Astrocyte (in vitro differentiated cells and primary cell): ENCODE measurements around the gene PDZD7. TPM values are rescaled to one million over a fixed set of nuclear protein-coding genes. Genes with fewer than 3 reads are reported as not detected.

Source experiments
- DNase-seq: peaks from one replicate; pipeline ENCODE4 v3.0.0-alpha.2; 2010; ENCODE audit warnings: low read depth
- FAIRE-seq: peaks from 2 replicates; lab custom pipeline; 2011; peaks lifted over from hg19 to GRCh38; lab: Jason Lieb, UNC
- H2AFZ ChIP-seq: 2 replicates; pipeline ENCODE4 v1.6.0; 2012; ENCODE audit warnings: low read depth, low read length, inconsistent platforms
- H3K27ac ChIP-seq: 2 replicates; pipeline ENCODE4 v1.5.1; 2011; ENCODE audit warnings: low read depth, low read length, inconsistent platforms
- H3K27me3 ChIP-seq: 2 replicates; pipeline ENCODE4 v1.6.0; 2011; ENCODE audit warnings: low read length, inconsistent platforms; ENCODE audit not compliant: insufficient read depth
- H3K36me3 ChIP-seq: 2 replicates; pipeline ENCODE4 v1.5.1; 2011; ENCODE audit warnings: low read length, inconsistent platforms; ENCODE audit not compliant: insufficient read depth
- H3K4me1 ChIP-seq: 2 replicates; pipeline ENCODE4 v1.5.1; 2011; ENCODE audit warnings: low read length, inconsistent platforms; ENCODE audit not compliant: insufficient read depth
- H3K4me2 ChIP-seq: 2 replicates; pipeline ENCODE4 v1.6.0; 2012; ENCODE audit warnings: low read length, inconsistent platforms
- H3K4me3 ChIP-seq: 2 replicates; pipeline ENCODE4 v1.5.1; 2011; ENCODE audit warnings: low read depth, mild to moderate bottlenecking, low read length, inconsistent platforms; ENCODE audit not compliant: insufficient read depth
- H3K79me2 ChIP-seq: 2 replicates; pipeline ENCODE4 v1.6.0; 2012; ENCODE audit warnings: mild to moderate bottlenecking, low read length, inconsistent platforms; ENCODE audit not compliant: insufficient read depth
- H3K9ac ChIP-seq: 2 replicates; pipeline ENCODE4 v1.6.0; 2012; ENCODE audit warnings: mild to moderate bottlenecking, low read length, inconsistent platforms
- H3K9me3 ChIP-seq: 2 replicates; pipeline ENCODE4 v1.5.1; 2012; ENCODE audit warnings: low read depth, mild to moderate bottlenecking, low read length, inconsistent platforms; ENCODE audit not compliant: insufficient read depth
- H4K20me1 ChIP-seq: 2 replicates; pipeline ENCODE4 v1.6.0; 2012; ENCODE audit warnings: low read length, inconsistent platforms; ENCODE audit not compliant: insufficient read depth
- H3K27ac Mint-ChIP-seq: one replicate; pipeline ENCODE4 v1.8.0; 2021; ENCODE audit warnings: mild to moderate bottlenecking, mixed read lengths; ENCODE audit not compliant: unreplicated experiment
- H3K27me3 Mint-ChIP-seq: one replicate; pipeline ENCODE4 v1.8.0; 2021; ENCODE audit warnings: low read depth, mixed read lengths; ENCODE audit not compliant: unreplicated experiment
- H3K36me3 Mint-ChIP-seq: one replicate; pipeline ENCODE4 v1.8.0; 2021; ENCODE audit warnings: low read depth, mixed read lengths; ENCODE audit not compliant: unreplicated experiment
- H3K4me1 Mint-ChIP-seq: one replicate; pipeline ENCODE4 v1.8.0; 2021; ENCODE audit warnings: low read depth, mixed read lengths; ENCODE audit not compliant: unreplicated experiment
- H3K4me3 Mint-ChIP-seq: one replicate; pipeline ENCODE4 v1.8.0; 2021; ENCODE audit warnings: mild to moderate bottlenecking, moderate library complexity, mixed read lengths; ENCODE audit not compliant: unreplicated experiment
- H3K9me3 Mint-ChIP-seq: one replicate; pipeline ENCODE4 v1.8.0; 2021; ENCODE audit warnings: mild to moderate bottlenecking, mixed read lengths; ENCODE audit not compliant: unreplicated experiment
- EZH2 ChIP-seq: IDR thresholded peaks from 2 replicates; pipeline ENCODE4 v1.6.1; 2012; ENCODE audit warnings: mild to moderate bottlenecking, low read length, inconsistent platforms; ENCODE audit not compliant: insufficient read depth
- total RNA-seq: library from RNA; stranded (reverse); gene quantifications from 2 replicates; pipeline ENCODE4 v1.2.1, GENCODE V29; 2021
- TF ChIP-seq, protein P1 (sequence below): IDR thresholded peaks from 2 replicates; pipeline ENCODE4 v1.5.1; 2011; ENCODE audit warnings: low read depth, mild to moderate bottlenecking, inconsistent platforms, low read length, moderate library complexity; ENCODE audit not compliant: insufficient read depth

PDZD7 gene
- total RNA-seq, 1 donor from 2014 or later: 4.5 TPM

DNA sequence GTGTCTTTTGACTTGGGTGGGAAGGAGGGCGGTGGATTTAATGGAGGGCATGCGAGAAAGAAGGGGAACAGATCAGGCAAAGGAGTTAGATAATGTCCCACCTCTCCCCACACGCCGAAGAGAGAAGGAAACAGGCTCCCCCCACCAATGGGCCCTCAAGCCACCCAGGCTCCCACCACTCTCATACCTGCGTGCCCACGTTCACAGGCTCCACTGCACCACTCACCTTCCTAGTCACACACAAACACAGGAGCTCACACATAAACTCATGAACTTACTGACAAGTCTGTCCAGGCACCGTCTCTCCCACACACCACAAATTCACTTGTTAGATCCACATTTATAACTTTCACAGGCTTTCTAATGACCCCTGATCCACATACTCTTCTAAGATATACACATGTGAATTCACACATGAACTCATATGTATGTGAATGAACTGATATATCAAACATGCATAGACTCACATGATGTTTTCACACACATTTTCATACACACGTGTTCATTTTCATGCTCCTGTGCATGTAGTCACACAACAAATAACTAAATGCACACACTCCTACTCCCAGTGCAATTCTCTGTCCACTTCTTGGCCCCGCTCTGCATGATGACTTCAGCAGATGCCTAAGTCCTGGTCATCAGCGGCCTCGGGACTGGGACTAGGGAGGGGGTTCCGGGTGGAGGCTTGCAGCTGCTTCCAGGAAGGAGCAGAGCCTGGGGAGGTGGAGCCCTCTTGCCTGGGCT, 29.8 kb downstream of the PDZD7 start:
- H3K27me3 Mint-ChIP-seq: no peaks in the 10 kb centered on the region
- Histone ChIP-seq H3K4me2 (peak overlapping the region; percentile 93), H3K27me3 (no peaks in the 10 kb centered on the region), H3K4me1 (peaks cover 36% of the 10 kb centered on the region), H3K27ac (peak overlapping the region; percentile 92), H3K4me3 (peak overlapping the region; percentile 89), H2AFZ (no peak overlapping the region), H3K36me3 (peaks cover 9% of the 10 kb centered on the region), H3K79me2 (peaks cover 54% of the 10 kb centered on the region), H4K20me1 (peaks cover 51% of the 10 kb centered on the region), H3K9me3 (no peaks in the 10 kb centered on the region), H3K9ac (peak overlapping the region; percentile 94)
- FAIRE-seq: peak; percentile 23
- peak; percentile 89 for DNase-seq
- H3K27ac Mint-ChIP-seq: peak overlapping the region; percentile 87
- TF ChIP-seq EZH2: no peak
- TF ChIP-seq, protein P1, sequence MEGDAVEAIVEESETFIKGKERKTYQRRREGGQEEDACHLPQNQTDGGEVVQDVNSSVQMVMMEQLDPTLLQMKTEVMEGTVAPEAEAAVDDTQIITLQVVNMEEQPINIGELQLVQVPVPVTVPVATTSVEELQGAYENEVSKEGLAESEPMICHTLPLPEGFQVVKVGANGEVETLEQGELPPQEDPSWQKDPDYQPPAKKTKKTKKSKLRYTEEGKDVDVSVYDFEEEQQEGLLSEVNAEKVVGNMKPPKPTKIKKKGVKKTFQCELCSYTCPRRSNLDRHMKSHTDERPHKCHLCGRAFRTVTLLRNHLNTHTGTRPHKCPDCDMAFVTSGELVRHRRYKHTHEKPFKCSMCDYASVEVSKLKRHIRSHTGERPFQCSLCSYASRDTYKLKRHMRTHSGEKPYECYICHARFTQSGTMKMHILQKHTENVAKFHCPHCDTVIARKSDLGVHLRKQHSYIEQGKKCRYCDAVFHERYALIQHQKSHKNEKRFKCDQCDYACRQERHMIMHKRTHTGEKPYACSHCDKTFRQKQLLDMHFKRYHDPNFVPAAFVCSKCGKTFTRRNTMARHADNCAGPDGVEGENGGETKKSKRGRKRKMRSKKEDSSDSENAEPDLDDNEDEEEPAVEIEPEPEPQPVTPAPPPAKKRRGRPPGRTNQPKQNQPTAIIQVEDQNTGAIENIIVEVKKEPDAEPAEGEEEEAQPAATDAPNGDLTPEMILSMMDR: no peak
- peaks cover 11% of the 10 kb centered on the region for H3K4me1 Mint-ChIP-seq
- H3K36me3 Mint-ChIP-seq: peaks cover under 1% of the 10 kb centered on the region
- H3K9me3 Mint-ChIP-seq: peaks cover 4% of the 10 kb centered on the region
- H3K4me3 Mint-ChIP-seq: peak overlapping the region; percentile 89

DNA sequence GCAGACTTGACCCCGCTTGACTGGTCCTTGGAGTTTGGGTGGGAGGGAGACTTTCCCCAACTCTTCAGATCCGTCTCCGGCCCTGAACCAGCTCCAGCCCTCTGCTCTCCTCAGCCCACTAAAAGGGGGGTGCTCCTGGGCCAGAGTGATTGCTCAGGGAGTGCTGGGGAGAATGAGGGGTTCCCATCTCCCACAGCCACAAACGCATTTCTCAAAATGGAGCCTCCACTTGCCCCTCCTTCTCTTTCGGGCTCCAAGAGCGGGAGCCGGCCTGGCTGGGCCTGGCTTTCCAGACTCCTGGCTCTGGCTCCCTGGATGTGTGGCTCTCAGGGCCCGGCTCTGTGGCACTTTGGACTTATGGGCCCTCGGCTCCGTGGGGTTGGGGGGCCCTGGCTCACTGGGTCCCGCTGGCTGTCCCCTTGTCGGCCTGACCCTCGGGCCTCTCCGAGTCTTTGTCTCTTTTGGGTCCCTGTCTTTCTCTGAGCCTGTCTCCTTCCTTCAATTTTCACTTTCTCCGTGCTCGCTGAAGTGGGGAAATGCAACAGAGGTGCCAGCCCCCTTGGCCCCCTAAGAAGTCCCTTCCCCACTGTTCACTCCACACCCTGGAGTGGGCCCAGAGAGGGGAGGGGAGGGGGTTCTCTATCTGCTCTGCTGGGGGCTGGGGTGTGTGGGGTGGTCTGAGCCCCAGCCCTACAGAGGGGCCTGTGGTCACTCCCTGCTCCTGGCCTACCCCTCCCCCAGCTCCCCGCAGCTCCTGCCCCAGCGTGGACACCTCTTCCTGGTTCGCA, 30.6 kb downstream of the PDZD7 start:
- H3K4me1 Mint-ChIP-seq: peaks cover 11% of the 10 kb centered on the region
- peaks cover 36% of the 10 kb centered on the region for H3K4me1 ChIP-seq
- peaks cover 54% of the 10 kb centered on the region for H3K79me2 ChIP-seq
- TF ChIP-seq, protein P1: no peak
- no peak for TF ChIP-seq EZH2
- H3K9ac ChIP-seq: peak overlapping the region; percentile 94
- peaks cover 43% of the 10 kb centered on the region for H4K20me1 ChIP-seq
- H3K4me3 ChIP-seq: peak overlapping the region; percentile 89
- no peaks in the 10 kb centered on the region for H3K9me3 ChIP-seq
- H3K27me3 ChIP-seq: no peaks in the 10 kb centered on the region
- DNase-seq (no peak), FAIRE-seq (no peak)
- H3K9me3 Mint-ChIP-seq: peaks cover 4% of the 10 kb centered on the region
- H3K36me3 ChIP-seq: peaks cover 6% of the 10 kb centered on the region
- peak overlapping the region; percentile 84 for H2AFZ ChIP-seq
- H3K36me3 Mint-ChIP-seq: no peaks in the 10 kb centered on the region
- peak overlapping the region; percentile 92 for H3K27ac ChIP-seq
- H3K27ac Mint-ChIP-seq: peak overlapping the region; percentile 90
- peak overlapping the region; percentile 89 for H3K4me3 Mint-ChIP-seq
- no peaks in the 10 kb centered on the region for H3K27me3 Mint-ChIP-seq
- H3K4me2 ChIP-seq: peak overlapping the region; percentile 93
